ENCODE results near the gene DNAI1. TPM values are rescaled to one million over a fixed set of nuclear protein-coding genes. Genes with fewer than 3 reads are reported as not detected.

DNAI1 gene
- total and polyA plus RNA-seq, 2 of the 13 experiments (the other 11 are each of a cell fraction or from before 2014, with no cell fraction given) = not detected

DNA sequence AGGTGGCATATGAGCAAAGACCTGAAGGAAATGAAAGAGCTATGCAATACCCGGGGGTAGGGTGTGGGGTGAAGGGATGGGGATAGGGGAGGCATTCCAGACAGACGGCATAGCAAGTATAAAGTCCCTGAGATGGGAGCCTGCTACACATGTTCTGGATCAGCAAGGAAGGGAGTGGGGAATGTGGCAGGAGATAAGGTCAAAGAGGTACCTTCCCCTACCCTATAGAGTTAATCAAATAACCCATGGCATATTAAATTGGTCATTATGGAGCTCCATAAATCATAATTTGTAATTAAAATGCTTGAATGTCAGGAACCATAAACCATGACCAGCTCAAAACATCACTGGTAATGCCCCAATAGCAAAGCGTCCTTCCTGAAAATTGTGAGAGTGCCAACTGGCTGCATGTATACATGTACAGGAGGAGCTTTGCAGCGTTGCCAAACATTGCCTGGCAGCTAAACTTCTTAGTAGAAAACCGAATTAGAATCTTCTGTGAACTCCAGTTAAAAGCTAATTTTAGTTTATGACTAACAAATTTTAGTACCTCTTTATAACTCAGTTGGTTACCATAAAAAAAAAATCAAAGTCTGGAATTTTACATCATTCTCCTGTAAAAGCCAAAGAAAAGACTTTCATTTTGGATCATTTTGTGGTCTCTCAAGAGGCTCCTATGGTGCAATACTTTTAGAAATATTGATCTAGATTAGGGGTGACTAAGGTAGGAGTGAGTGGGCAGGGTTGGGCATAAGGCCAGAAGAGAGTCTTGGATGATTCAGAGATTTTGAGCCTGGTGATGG, 4.7 kb downstream of the DNAI1 start:
- BruUV-seq (replicated peaks) = no TSS peak
- Histone ChIP-seq H3K27me3 (ENCODE audit: control insufficient read depth in 1 of 2, insufficient read depth in 2 of 2, low read length in 2 of 2) (no peaks in the 10 kb centered on the region), H3K4me3 (replicated peaks in 1 of 3; ENCODE audit: insufficient read depth in 1 of 3, low read depth in 2 of 3, low read length in 3 of 3) (no peak overlapping the region), H4K20me1 (ENCODE audit: insufficient read depth, low read length) (no peaks in the 10 kb centered on the region), H3K4me2 (ENCODE audit: low read depth, low read length) (no peak overlapping the region), H3K4me1 (ENCODE audit: insufficient read depth, low read length) (peaks cover 7% of the 10 kb centered on the region), H3K9ac (ENCODE audit: insufficient read depth, low read depth, low read length) (no peak overlapping the region), H3K9me3 (ENCODE audit: low read length) (no peaks in the 10 kb centered on the region), H3K79me2 (ENCODE audit: insufficient read depth, low read length) (no peaks in the 10 kb centered on the region), H3K36me3 (replicated peaks in 1 of 2; ENCODE audit: control insufficient read depth in 1 of 2, insufficient read depth in 2 of 2, low read length in 2 of 2) (no peaks in the 10 kb centered on the region), H3K27ac (ENCODE audit: extremely low read length, insufficient read depth, low read length) (no peak overlapping the region), H2AFZ (ENCODE audit: low read length) (no peak overlapping the region)
- in situ Hi-C loops (cut with HindIII; ENCODE audit: extremely low pct_ligation_motif_present, low pct_unique_long_range_greater_than_20kb) = no loop called here
- ChIA-PET POLR2A (no interaction called here), CTCF (ENCODE audit: low intra/inter-chr PET ratio, low total read pairs) (no interaction called here)
- no peak for FAIRE-seq
- DNase-seq (ENCODE audit: low spot score) = no peak
- intact Hi-C loops (cut with micrococcal nuclease; ENCODE audit: unreplicated experiment) = no loop called here
- 6% methylated on average over 5 of the region's 5 CpGs for WGBS (ENCODE audit: low lambda C conversion rate)
- no peak for TF ChIP-seq ZNF75D (CRISPR knock-in tag; IDR thresholded peaks at IDR 0.05; ENCODE audit: borderline replicate concordance)
- TF ChIP-seq, protein P1, sequence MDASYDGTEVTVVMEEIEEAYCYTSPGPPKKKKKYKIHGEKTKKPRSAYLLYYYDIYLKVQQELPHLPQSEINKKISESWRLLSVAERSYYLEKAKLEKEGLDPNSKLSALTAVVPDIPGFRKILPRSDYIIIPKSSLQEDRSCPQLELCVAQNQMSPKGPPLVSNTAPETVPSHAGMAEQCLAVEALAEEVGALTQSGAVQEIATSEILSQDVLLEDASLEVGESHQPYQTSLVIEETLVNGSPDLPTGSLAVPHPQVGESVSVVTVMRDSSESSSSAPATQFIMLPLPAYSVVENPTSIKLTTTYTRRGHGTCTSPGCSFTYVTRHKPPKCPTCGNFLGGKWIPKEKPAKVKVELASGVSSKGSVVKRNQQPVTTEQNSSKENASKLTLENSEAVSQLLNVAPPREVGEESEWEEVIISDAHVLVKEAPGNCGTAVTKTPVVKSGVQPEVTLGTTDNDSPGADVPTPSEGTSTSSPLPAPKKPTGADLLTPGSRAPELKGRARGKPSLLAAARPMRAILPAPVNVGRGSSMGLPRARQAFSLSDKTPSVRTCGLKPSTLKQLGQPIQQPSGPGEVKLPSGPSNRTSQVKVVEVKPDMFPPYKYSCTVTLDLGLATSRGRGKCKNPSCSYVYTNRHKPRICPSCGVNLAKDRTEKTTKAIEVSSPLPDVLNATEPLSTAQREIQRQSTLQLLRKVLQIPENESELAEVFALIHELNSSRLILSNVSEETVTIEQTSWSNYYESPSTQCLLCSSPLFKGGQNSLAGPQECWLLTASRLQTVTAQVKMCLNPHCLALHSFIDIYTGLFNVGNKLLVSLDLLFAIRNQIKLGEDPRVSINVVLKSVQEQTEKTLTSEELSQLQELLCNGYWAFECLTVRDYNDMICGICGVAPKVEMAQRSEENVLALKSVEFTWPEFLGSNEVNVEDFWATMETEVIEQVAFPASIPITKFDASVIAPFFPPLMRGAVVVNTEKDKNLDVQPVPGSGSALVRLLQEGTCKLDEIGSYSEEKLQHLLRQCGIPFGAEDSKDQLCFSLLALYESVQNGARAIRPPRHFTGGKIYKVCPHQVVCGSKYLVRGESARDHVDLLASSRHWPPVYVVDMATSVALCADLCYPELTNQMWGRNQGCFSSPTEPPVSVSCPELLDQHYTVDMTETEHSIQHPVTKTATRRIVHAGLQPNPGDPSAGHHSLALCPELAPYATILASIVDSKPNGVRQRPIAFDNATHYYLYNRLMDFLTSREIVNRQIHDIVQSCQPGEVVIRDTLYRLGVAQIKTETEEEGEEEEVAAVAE (CRISPR knock-in tag; IDR thresholded peaks at IDR 0.05; ENCODE audit: borderline replicate concordance) = no peak
- no peak for TF ChIP-seq ZBTB7B (CRISPR knock-in tag; IDR thresholded peaks at IDR 0.05)
- no peak for TF ChIP-seq CHD4 (IDR thresholded peaks at IDR 0.05; ENCODE audit: borderline replicate concordance, low read length)
- no peak for TF ChIP-seq U2AF2 (IDR thresholded peaks at IDR 0.05; ENCODE audit: low read depth, low read length)
- TF ChIP-seq, protein P2, sequence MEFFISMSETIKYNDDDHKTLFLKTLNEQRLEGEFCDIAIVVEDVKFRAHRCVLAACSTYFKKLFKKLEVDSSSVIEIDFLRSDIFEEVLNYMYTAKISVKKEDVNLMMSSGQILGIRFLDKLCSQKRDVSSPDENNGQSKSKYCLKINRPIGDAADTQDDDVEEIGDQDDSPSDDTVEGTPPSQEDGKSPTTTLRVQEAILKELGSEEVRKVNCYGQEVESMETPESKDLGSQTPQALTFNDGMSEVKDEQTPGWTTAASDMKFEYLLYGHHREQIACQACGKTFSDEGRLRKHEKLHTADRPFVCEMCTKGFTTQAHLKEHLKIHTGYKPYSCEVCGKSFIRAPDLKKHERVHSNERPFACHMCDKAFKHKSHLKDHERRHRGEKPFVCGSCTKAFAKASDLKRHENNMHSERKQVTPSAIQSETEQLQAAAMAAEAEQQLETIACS (CRISPR knock-in tag; IDR thresholded peaks at IDR 0.05) = no peak
- TF ChIP-seq, protein P3, sequence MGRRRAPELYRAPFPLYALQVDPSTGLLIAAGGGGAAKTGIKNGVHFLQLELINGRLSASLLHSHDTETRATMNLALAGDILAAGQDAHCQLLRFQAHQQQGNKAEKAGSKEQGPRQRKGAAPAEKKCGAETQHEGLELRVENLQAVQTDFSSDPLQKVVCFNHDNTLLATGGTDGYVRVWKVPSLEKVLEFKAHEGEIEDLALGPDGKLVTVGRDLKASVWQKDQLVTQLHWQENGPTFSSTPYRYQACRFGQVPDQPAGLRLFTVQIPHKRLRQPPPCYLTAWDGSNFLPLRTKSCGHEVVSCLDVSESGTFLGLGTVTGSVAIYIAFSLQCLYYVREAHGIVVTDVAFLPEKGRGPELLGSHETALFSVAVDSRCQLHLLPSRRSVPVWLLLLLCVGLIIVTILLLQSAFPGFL (CRISPR knock-in tag; IDR thresholded peaks at IDR 0.05) = no peak
- TF ChIP-seq, protein P4, sequence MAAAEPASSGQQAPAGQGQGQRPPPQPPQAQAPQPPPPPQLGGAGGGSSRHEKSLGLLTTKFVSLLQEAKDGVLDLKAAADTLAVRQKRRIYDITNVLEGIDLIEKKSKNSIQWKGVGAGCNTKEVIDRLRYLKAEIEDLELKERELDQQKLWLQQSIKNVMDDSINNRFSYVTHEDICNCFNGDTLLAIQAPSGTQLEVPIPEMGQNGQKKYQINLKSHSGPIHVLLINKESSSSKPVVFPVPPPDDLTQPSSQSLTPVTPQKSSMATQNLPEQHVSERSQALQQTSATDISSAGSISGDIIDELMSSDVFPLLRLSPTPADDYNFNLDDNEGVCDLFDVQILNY (CRISPR knock-in tag; conservative IDR thresholded peaks at IDR 0.05) = no peak
- no peak for ATAC-seq

Measured in HepG2 (cell line).